ENCODE data around the gene OLA1.

OLA1 gene

DNA sequence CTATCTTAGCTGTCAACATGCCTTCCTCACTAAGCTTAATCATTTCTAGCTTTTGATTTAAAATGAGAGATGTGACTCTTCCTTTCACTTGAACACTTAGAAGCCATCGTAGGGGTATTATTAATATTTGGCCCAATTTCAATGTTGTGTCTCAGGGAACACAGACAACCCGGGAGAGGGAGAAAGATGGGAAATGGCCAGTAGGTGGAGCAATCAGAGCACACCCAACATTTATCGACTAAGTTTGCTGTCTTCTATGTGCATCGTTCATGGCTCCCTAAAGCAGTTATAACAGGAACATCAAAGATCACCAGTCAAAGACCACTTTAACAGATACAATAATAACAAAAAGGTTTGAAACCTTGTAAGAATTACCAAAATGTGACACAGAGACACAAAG, 110.2 kb downstream of the OLA1 start:
- no peak for TF ChIP-seq POLR2AphosphoS5 (IDR thresholded peaks at IDR 0.05; ENCODE audit: low read depth, low read length)
- TF ChIP-seq SIN3A (IDR thresholded peaks at IDR 0.05; ENCODE audit: borderline replicate concordance, insufficient read depth, low read length): no peak
- TF ChIP-seq FOXP2 (optimal IDR thresholded peaks at IDR 0.05; ENCODE audit: borderline replicate concordance, extremely low read depth, extremely low read length, insufficient read depth): no peak
- TF ChIP-seq, protein P1, sequence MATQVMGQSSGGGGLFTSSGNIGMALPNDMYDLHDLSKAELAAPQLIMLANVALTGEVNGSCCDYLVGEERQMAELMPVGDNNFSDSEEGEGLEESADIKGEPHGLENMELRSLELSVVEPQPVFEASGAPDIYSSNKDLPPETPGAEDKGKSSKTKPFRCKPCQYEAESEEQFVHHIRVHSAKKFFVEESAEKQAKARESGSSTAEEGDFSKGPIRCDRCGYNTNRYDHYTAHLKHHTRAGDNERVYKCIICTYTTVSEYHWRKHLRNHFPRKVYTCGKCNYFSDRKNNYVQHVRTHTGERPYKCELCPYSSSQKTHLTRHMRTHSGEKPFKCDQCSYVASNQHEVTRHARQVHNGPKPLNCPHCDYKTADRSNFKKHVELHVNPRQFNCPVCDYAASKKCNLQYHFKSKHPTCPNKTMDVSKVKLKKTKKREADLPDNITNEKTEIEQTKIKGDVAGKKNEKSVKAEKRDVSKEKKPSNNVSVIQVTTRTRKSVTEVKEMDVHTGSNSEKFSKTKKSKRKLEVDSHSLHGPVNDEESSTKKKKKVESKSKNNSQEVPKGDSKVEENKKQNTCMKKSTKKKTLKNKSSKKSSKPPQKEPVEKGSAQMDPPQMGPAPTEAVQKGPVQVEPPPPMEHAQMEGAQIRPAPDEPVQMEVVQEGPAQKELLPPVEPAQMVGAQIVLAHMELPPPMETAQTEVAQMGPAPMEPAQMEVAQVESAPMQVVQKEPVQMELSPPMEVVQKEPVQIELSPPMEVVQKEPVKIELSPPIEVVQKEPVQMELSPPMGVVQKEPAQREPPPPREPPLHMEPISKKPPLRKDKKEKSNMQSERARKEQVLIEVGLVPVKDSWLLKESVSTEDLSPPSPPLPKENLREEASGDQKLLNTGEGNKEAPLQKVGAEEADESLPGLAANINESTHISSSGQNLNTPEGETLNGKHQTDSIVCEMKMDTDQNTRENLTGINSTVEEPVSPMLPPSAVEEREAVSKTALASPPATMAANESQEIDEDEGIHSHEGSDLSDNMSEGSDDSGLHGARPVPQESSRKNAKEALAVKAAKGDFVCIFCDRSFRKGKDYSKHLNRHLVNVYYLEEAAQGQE (IDR thresholded peaks at IDR 0.05; ENCODE audit: insufficient read depth in 1 of 2, low read depth in 2 of 2, low read length in 2 of 2): no peak
- no peak for TF ChIP-seq TAF1 (IDR thresholded peaks at IDR 0.05; ENCODE audit: borderline replicate concordance, insufficient read depth, low read length)

DNA sequence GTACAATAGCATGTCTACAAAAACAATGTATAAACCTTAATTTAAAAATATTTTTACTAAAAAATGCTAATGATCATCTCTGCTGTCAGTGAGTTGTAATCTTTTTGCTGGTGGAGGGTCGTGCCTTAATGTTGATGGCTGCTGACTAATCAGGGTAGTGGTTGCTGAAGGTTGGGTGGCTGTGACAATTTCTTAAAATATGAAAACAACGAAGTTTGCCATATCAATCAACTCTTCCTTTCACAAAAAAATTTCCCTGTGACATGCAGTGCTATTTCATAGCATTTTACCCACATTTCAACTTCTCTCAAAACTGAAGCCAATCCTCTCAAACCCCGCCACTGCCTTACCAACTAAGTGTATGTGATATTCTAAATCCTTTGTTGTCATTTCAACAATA, 112.4 kb downstream of the OLA1 start:
- TF ChIP-seq POLR2AphosphoS5 (IDR thresholded peaks at IDR 0.05; ENCODE audit: low read depth, low read length) (no peak), SIN3A (IDR thresholded peaks at IDR 0.05; ENCODE audit: borderline replicate concordance, insufficient read depth, low read length) (no peak), FOXP2 (optimal IDR thresholded peaks at IDR 0.05; ENCODE audit: borderline replicate concordance, extremely low read depth, extremely low read length, insufficient read depth) (no peak), TAF1 (IDR thresholded peaks at IDR 0.05; ENCODE audit: borderline replicate concordance, insufficient read depth, low read length) (no peak)
- TF ChIP-seq, protein P1 (IDR thresholded peaks at IDR 0.05; ENCODE audit: insufficient read depth in 1 of 2, low read depth in 2 of 2, low read length in 2 of 2): no peak

DNA sequence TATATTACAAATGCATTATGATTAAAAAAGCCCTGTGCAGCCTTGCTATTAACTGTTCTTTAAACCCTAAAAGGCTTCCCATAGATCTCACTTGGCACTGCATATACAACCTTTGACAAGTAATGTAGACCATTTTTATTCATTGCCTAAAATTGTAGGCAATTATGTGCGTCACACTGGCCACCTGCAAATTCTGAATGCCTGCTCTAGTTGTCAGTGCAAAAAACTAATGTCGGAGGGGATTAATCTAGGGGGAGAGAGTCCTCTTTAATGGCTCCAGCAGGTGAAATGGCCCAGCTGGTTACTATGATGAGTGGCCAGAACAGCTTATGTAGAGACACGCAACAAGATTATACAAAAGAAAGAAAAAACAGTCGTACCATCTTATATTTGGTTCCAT, 123.2 kb downstream of the OLA1 start:
- TF ChIP-seq POLR2AphosphoS5 (IDR thresholded peaks at IDR 0.05; ENCODE audit: low read depth, low read length): no peak
- TF ChIP-seq FOXP2 (optimal IDR thresholded peaks at IDR 0.05; ENCODE audit: borderline replicate concordance, extremely low read depth, extremely low read length, insufficient read depth): no peak
- TF ChIP-seq, protein P1 (IDR thresholded peaks at IDR 0.05; ENCODE audit: insufficient read depth in 1 of 2, low read depth in 2 of 2, low read length in 2 of 2): no peak
- TF ChIP-seq TAF1 (IDR thresholded peaks at IDR 0.05; ENCODE audit: borderline replicate concordance, insufficient read depth, low read length): no peak
- TF ChIP-seq SIN3A (IDR thresholded peaks at IDR 0.05; ENCODE audit: borderline replicate concordance, insufficient read depth, low read length): no peak

DNA sequence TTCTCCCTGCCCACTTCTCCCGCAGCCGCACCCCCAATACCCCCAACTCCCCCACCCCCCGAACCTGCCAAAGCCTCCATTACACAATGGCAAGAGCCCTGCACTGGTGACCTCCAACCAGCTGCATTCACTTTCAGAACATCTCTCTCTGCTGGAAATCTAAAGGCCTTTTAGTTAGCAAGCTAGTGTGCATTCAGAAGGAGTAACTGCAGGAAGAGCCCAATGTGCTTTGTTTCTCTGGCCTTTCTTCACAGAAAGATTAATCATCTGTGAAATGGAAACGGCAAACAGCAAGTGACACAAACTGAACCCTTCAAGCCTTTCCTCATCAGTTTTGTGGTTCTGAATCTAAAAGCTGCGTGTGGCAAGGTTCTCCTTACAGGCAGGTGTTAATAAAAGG, 124.2 kb downstream of the OLA1 start:
- TF ChIP-seq, protein P1 (IDR thresholded peaks at IDR 0.05; ENCODE audit: insufficient read depth in 1 of 2, low read depth in 2 of 2, low read length in 2 of 2): no peak
- no peak for TF ChIP-seq SIN3A (IDR thresholded peaks at IDR 0.05; ENCODE audit: borderline replicate concordance, insufficient read depth, low read length)
- TF ChIP-seq POLR2AphosphoS5 (IDR thresholded peaks at IDR 0.05; ENCODE audit: low read depth, low read length): no peak
- TF ChIP-seq FOXP2 (optimal IDR thresholded peaks at IDR 0.05; ENCODE audit: borderline replicate concordance, extremely low read depth, extremely low read length, insufficient read depth): no peak

DNA sequence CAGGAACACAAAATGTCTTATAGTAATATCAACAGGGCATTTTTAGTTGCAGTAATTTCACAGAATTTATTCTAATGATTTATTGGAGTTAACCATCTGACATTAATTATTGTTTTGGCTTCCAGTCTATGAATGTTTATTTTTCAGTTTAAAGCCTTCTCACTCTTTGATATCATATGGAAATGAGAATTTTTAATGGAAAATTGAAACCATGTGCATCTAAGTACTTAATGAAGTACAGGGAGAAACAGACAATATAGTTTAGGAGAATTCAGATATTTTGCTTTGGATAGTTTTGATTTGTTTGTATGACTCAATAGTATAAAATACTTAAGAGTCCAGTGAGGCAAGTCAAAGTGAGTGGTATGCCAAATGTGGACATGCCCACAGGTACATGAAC, 126.1 kb downstream of the OLA1 start:
- TF ChIP-seq POLR2AphosphoS5 (IDR thresholded peaks at IDR 0.05; ENCODE audit: low read depth, low read length): no peak
- TF ChIP-seq, protein P1 (IDR thresholded peaks at IDR 0.05; ENCODE audit: insufficient read depth in 1 of 2, low read depth in 2 of 2, low read length in 2 of 2): no peak

Data from PFSK-1 (cell line).